ENCODE measurements around the gene CDH23.

GRCh38 chr10:71542478-71542877 lies 145.8 kb downstream of the CDH23 start:
- TF ChIP-seq CTCF (IDR thresholded peaks at IDR 0.05): no peak
- no peak for TF ChIP-seq POLR2AphosphoS5 (IDR thresholded peaks at IDR 0.05)

Data from suprapubic skin (tissue), 3 donors.